Liver (tissue), 3 donors: Measurements from ENCODE around the gene TPSG1.

Experiments
- CTCF ChIP-seq: fragments of 150-350 bp; IDR thresholded peaks from 2 replicates; pipeline ENCODE4 v1.5.1; 2017; ENCODE audit warnings: improper control_type of control experiment, low read depth, low read length; ENCODE audit not compliant: missing input control
- EGR1 ChIP-seq, 2 donors: IDR thresholded peaks; 2 replicates each; pipeline ENCODE4 v1.6.1; 2016 to 2018; ENCODE audit warnings: antibody characterized with exemption in 2 of 2, low read depth in 2 of 2
- donor health status: healthy.
- donor health status: healthy.

GRCh38 chr16:1273816-1274215, 48.7 kb upstream of the TPSG1 start:
- TF ChIP-seq CTCF (no peak), EGR1 (IDR thresholded peaks at IDR 0.05; ENCODE audit: low read depth in 2 of 2) (no peak)
